OCI-LY7 (cell line): ENCODE results near the gene ZNF135. TPM values are rescaled to one million over a fixed set of nuclear protein-coding genes. Genes with fewer than 3 reads are reported as not detected.

ENCODE experiments used
- Bru-seq: library from RNA; stranded (reverse); fragments of 400-500 nt; gene quantifications from one replicate; lab custom pipeline; 2021; lab: Mats Ljungman, UMichigan
- BruChase-seq, 2 experiments: library from RNA; stranded (reverse); fragments of 400-500 nt; gene quantifications; one replicate each; lab custom pipeline; 2021; lab: Mats Ljungman, UMichigan
- BruUV-seq: library from RNA; stranded (reverse); fragments of 400-500 nt; replicated peaks from 2 replicates; lab custom pipeline; 2021; lab: Mats Ljungman, UMichigan
- CTCF ChIA-PET: fragments of 300-600 bp; sonication (Branson Sonifier 250); formaldehyde crosslinking; loops from one replicate; lab custom pipeline; 2022; ENCODE audit warnings: antibody characterized with exemption; ENCODE audit not compliant: unreplicated experiment; lab: Charles Lee
- POLR2A ChIA-PET: fragments of 300-600 bp; sonication (Branson Sonifier 250); formaldehyde crosslinking; loops from one replicate; lab custom pipeline; 2022; ENCODE audit warnings: antibody characterized with exemption; lab: Charles Lee
- DNase-seq: peaks from one replicate; pipeline ENCODE4 v3.0.0-alpha.2; 2015; ENCODE audit warnings: low spot score
- H2AFZ ChIP-seq: fragments of 200-600 bp; sonication (generic), shearing (Covaris generic); 2 replicates; pipeline ENCODE4 v1.6.1; 2014; ENCODE audit warnings: mild to moderate bottlenecking, antibody characterized with exemption, low read length, moderate library complexity
- H3K27ac ChIP-seq: fragments of 200-600 bp; sonication (generic); 2 replicates; pipeline ENCODE4 v1.5.1; 2014; ENCODE audit warnings: mixed run types, low read depth, mild to moderate bottlenecking, moderate library complexity, low read length, inconsistent platforms; ENCODE audit not compliant: poor library complexity, severe bottlenecking
- H3K36me3 ChIP-seq: fragments of 200-600 bp; sonication (generic); 2 replicates; pipeline ENCODE4 v1.6.1; 2014; ENCODE audit warnings: mild to moderate bottlenecking, antibody characterized with exemption, low read length, moderate library complexity, mixed read lengths; ENCODE audit not compliant: insufficient read depth
- H3K4me1 ChIP-seq: fragments of 200-600 bp; sonication (generic); 2 replicates; pipeline ENCODE4 v1.5.1; 2014; ENCODE audit warnings: mild to moderate bottlenecking, low read length; ENCODE audit not compliant: insufficient read depth, poor library complexity, severe bottlenecking
- H3K4me2 ChIP-seq: fragments of 200-600 bp; sonication (generic); 2 replicates; pipeline ENCODE4 v1.6.1; 2014; ENCODE audit warnings: mild to moderate bottlenecking, low read length
- H3K4me3 ChIP-seq: fragments of 200-600 bp; sonication (generic); 2 replicates; pipeline ENCODE4 v1.5.1; 2014; ENCODE audit warnings: mild to moderate bottlenecking, low read depth, low read length; ENCODE audit not compliant: poor library complexity, severe bottlenecking
- H3K79me2 ChIP-seq: fragments of 200-600 bp; sonication (generic); 2 replicates; pipeline ENCODE4 v1.6.1; 2016; ENCODE audit warnings: low read depth, mild to moderate bottlenecking, low read length, moderate library complexity, mixed read lengths; ENCODE audit not compliant: insufficient read depth
- H3K9me2 ChIP-seq: fragments of 200-600 bp; sonication (generic); 2 replicates; pipeline ENCODE4 v1.6.1; 2016; ENCODE audit warnings: mild to moderate bottlenecking, low read length, mixed read lengths; ENCODE audit not compliant: insufficient read depth
- H3K9me3 ChIP-seq: fragments of 200-600 bp; sonication (generic); 2 replicates; pipeline ENCODE4 v1.6.1; 2014; ENCODE audit warnings: mild to moderate bottlenecking, mixed run types, low read length, mixed read lengths
- H4K20me1 ChIP-seq: fragments of 200-600 bp; sonication (generic); 2 replicates; pipeline ENCODE4 v1.6.1; 2014; ENCODE audit warnings: mild to moderate bottlenecking, antibody characterized with exemption, low read length, moderate library complexity, mixed read lengths; ENCODE audit not compliant: insufficient read depth
- EZH2phosphoT487 ChIP-seq: fragments of 200-600 bp; sonication (generic); IDR thresholded peaks from 2 replicates; pipeline ENCODE4 v1.6.1; 2018; ENCODE audit warnings: low read depth, borderline replicate concordance, mild to moderate bottlenecking, mixed run types, antibody characterized with exemption, low read length, moderate library complexity, mixed read lengths
- intact Hi-C: fragments of 100-400 bp; cut with micrococcal nuclease; formaldehyde crosslinking; loops from one replicate; pipeline ENCODE4 v1.10.0; 2022; ENCODE audit not compliant: unreplicated experiment
- long read RNA-seq: library from polyadenylated mRNA; stranded (forward); transcript quantifications from one replicate; pipeline ENCODE4 v2.0.0, GENCODE V29; 2022
- total RNA-seq, 2 experiments: library from RNA; depleted of rRNA in 1 of 2; stranded (reverse); fragments of >200 nt in 1 of 2; shearing (Covaris generic) in 1 of 2; gene quantifications; 2 replicates each; pipeline ENCODE4 v1.2.3, GENCODE V29; 2014 to 2022
- TF ChIP-seq, protein P1 (sequence below): fragments of 200-600 bp; sonication (generic); conservative IDR thresholded peaks from 2 replicates; pipeline ENCODE4 v1.5.1; 2014; ENCODE audit warnings: mild to moderate bottlenecking, antibody characterized with exemption, low read length, moderate library complexity, mixed read lengths

The ZNF135 gene
- total RNA-seq (2014; rRNA removed; shearing (Covaris generic)) (not detected in 2 replicates), total RNA-seq (2022) (not detected in 2 replicates), Bru-seq, nascent RNA (not detected), BruChase-seq, experiment 1, labeled RNA remaining after a 6-hour chase (not detected), BruChase-seq, experiment 2, labeled RNA remaining after a 2-hour chase (not detected)
- long read RNA-seq: 0 reads

DNA sequence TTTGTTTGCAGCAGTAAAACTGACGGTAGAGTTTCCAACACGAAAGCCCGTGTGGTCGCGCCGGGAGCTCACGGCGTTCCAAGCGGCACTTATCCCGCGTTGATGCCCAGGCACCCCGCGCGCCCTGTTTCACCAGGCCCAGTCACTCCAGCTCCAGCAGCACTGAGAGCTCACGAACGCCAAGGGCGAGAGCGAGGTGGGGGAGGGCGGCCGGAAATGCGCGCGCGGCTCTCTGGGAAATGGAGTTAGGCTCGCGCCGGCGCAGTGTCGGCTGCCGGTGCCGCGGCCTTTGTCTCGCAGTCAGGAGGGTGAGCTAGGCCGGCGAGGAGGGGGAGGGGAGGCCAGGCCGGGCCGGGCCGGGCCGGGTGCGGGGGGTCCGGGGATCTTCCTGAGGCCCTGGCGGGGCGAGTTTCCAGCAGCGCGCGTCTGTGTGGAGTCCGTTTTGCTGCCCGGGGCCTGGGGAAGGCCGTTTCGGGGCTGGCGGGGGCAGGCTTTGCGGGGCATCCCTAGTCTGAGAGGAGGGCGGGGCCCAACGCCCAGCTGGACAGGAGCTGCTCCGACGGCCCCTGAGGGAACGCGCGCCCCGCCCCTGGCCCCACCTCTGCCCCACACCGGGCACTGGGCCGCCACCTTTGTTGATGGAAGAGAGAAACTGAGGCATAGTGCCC lies at the start of gene ZNF135:
Gene ZNF135, plus strand, starts transcription at position 280 of the 668 bp plus-strand sequence. CDS start 721 bp downstream, outside the sequence.
- Histone ChIP-seq H2AFZ (no peak within 1 kb of the TSS), H4K20me1 (no peaks in the 10 kb centered on the region), H3K79me2 (no peaks in the 10 kb centered on the region), H3K36me3 (no peaks in the 10 kb centered on the region), H3K4me3 (no peak within 1 kb of the TSS), H3K4me1 (no peaks in the 10 kb centered on the region), H3K9me2 (no peaks in the 10 kb centered on the region), H3K27ac (no peak within 1 kb of the TSS), H3K4me2 (no peak within 1 kb of the TSS), H3K9me3 (no peaks in the 10 kb centered on the region)
- ChIA-PET POLR2A (no interaction called here), CTCF (no interaction called here)
- no TSS peak for BruUV-seq
- no peak for TF ChIP-seq EZH2phosphoT487
- TF ChIP-seq, protein P1, sequence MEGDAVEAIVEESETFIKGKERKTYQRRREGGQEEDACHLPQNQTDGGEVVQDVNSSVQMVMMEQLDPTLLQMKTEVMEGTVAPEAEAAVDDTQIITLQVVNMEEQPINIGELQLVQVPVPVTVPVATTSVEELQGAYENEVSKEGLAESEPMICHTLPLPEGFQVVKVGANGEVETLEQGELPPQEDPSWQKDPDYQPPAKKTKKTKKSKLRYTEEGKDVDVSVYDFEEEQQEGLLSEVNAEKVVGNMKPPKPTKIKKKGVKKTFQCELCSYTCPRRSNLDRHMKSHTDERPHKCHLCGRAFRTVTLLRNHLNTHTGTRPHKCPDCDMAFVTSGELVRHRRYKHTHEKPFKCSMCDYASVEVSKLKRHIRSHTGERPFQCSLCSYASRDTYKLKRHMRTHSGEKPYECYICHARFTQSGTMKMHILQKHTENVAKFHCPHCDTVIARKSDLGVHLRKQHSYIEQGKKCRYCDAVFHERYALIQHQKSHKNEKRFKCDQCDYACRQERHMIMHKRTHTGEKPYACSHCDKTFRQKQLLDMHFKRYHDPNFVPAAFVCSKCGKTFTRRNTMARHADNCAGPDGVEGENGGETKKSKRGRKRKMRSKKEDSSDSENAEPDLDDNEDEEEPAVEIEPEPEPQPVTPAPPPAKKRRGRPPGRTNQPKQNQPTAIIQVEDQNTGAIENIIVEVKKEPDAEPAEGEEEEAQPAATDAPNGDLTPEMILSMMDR: no peak
- intact Hi-C loops: no loop called here
- DNase-seq: no peak

DNA sequence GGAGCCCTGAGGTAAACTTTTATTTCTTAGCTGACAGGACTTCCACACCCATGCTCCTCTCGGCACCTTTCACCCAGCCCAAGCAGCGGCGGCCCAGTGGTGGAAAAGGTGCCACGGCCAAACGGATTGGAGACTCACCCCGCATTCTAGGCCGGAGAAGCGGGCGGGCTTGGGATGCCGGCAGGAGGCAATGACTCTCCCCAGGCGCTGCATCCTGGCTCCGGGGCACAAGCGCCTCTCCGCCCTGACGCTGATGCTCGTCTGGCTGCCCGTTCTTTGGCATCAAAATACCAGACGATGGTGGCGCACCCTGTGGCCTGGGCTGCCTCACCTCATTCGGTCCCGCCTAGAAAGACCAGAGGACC lies 49.8 kb upstream of the ZNF135 start:
- BruUV-seq: no TSS peak
- POLR2A ChIA-PET: no interaction called here
- Histone ChIP-seq H3K9me3 (no peaks in the 10 kb centered on the region; the same call in 1 of the 2 replicates), H3K4me2 (no peak overlapping the region), H3K79me2 (no peaks in the 10 kb centered on the region), H3K9me2 (no peaks in the 10 kb centered on the region), H3K4me1 (no peaks in the 10 kb centered on the region), H3K27ac (no peak overlapping the region), H4K20me1 (no peaks in the 10 kb centered on the region), H2AFZ (no peak overlapping the region), H3K4me3 (no peak overlapping the region), H3K36me3 (peaks cover 5% of the 10 kb centered on the region; the same call in 1 of the 2 replicates)
- CTCF ChIA-PET: no interaction called here
- DNase-seq: no peak
- intact Hi-C loops: no loop called here
- TF ChIP-seq, protein P1: no peak
- no peak for TF ChIP-seq EZH2phosphoT487
